ENCODE measurements around the gene IMMP2L.
A peak's percentile ranks its signal among the peaks of the same experiment; 100 is the strongest.
"Not testable (repeated sequence)": the region's sequence is repeated elsewhere in the genome, so short reads cannot be mapped to it uniquely, and the experiment has no call there.

The IMMP2L gene

GRCh38 chr7:111476586-111477293, 85.6 kb downstream of the IMMP2L start:
- Mint-ChIP-seq H3K4me3 (no peak overlapping the region), H3K4me1 (no peaks in the 10 kb centered on the region), H3K9me3 (peaks cover 5% of the 10 kb centered on the region), H3K27me3 (no peaks in the 10 kb centered on the region), H3K27ac (no peak overlapping the region), H3K36me3 (peaks cover 30% of the 10 kb centered on the region)
- ATAC-seq (ENCODE audit: low read depth) (no peak), DNase-seq (ENCODE audit: low spot score in 2 of 2) (no peak)

- H3K4me1 Mint-ChIP-seq: no peaks in the 10 kb centered on the region
- peaks cover 26% of the 10 kb centered on the region for H3K36me3 Mint-ChIP-seq
- peaks cover 5% of the 10 kb centered on the region for H3K9me3 Mint-ChIP-seq
Measured at GRCh38 chr7:111475959-111476358, 86.3 kb downstream of the IMMP2L start.

GRCh38 chr7:111475419-111475748, 86.9 kb downstream of the IMMP2L start:
- Mint-ChIP-seq H3K27me3 (no peaks in the 10 kb centered on the region), H3K36me3 (peaks cover 28% of the 10 kb centered on the region), H3K27ac (no peak overlapping the region), H3K9me3 (peaks cover 8% of the 10 kb centered on the region), H3K4me3 (no peak overlapping the region), H3K4me1 (no peaks in the 10 kb centered on the region)
- ATAC-seq (ENCODE audit: low read depth) (no peak), DNase-seq (ENCODE audit: low spot score in 2 of 2) (no peak)

More at GRCh38 chr7:111475959-111476358, 86.3 kb downstream of the IMMP2L start:
- DNase-seq (ENCODE audit: low spot score in 2 of 2) (no peak), ATAC-seq (ENCODE audit: low read depth) (no peak)
- Mint-ChIP-seq H3K4me3 (no peak overlapping the region), H3K27ac (no peak overlapping the region), H3K27me3 (no peaks in the 10 kb centered on the region)

DNA sequence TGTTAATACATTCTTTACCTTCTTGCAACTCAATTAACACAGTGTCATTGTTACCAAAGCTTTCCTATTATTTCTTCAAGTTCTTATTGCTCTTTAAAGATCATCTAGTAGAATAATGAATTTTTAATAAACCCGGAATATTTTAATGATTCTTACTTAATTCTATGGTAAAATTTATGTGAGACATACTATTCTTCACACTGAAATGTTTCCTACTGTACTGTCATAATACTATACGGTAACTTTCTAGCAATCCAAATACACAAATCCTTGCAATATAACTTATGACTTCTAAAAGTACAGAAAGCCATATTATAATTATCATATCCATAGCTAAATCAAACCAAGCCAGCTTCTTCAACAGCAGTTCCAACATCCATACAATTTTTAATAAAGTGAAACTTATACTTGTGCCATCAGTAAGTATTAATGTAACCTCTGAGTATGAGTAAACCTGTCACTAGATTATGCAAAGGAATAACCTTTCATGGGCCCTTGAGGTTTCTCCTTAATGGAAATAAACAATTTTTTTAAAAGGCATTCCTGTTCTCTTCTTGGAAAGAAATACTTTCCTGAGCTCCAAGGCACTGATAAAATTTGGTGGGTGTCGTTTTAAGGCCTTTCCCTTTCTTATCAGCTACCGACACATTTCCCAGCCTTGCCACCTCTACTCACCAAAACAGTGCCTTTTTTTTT, 87.4 kb downstream of the IMMP2L start:
- Mint-ChIP-seq H3K27ac (no peak overlapping the region), H3K9me3 (peaks cover 8% of the 10 kb centered on the region), H3K27me3 (no peaks in the 10 kb centered on the region), H3K4me3 (no peak overlapping the region), H3K36me3 (peaks cover 29% of the 10 kb centered on the region), H3K4me1 (no peaks in the 10 kb centered on the region)
- DNase-seq (ENCODE audit: low spot score in 2 of 2) (no peak), ATAC-seq (ENCODE audit: low read depth) (no peak)

- Mint-ChIP-seq H3K27ac (peak overlapping the region; percentile 59), H3K27me3 (no peaks in the 10 kb centered on the region), H3K4me1 (no peaks in the 10 kb centered on the region), H3K4me3 (no peak overlapping the region), H3K36me3 (peaks cover 32% of the 10 kb centered on the region), H3K9me3 (peaks cover 7% of the 10 kb centered on the region)
- no peak for DNase-seq (ENCODE audit: low spot score in 2 of 2)
- ATAC-seq (ENCODE audit: low read depth): no peak
Measured at GRCh38 chr7:111473449-111474198, 88.7 kb downstream of the IMMP2L start.

DNA sequence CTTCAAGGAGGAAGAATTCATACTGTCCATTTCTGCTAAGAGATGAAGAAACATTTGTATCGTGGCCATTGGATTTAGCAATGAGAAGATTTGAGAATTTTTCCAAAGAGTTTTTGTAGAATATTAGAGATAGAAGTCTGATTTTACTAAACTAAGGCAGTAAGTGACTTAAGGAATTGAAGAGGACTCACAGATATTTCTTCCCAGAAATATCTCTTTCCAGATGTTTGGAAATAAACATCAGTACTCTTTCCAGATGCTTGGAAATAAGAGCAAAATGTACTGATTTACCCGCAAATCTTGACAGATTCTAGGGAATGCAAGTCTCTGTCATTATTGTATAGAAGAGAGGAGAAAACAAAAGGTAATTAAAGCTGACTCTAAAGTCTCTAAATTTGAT, 91.3 kb downstream of the IMMP2L start:
- Mint-ChIP-seq H3K4me1 (no peaks in the 10 kb centered on the region), H3K27me3 (no peaks in the 10 kb centered on the region), H3K36me3 (peaks cover 28% of the 10 kb centered on the region), H3K9me3 (peaks cover 7% of the 10 kb centered on the region), H3K27ac (no peak overlapping the region), H3K4me3 (no peak overlapping the region)
- DNase-seq (ENCODE audit: low spot score in 2 of 2): no peak
- ATAC-seq (ENCODE audit: low read depth): no peak

GRCh38 chr7:111469894-111470293, 92.4 kb downstream of the IMMP2L start:
- ATAC-seq (ENCODE audit: low read depth); H3K27me3 Mint-ChIP-seq; H3K9me3 Mint-ChIP-seq: not testable (repeated sequence)

DNA sequence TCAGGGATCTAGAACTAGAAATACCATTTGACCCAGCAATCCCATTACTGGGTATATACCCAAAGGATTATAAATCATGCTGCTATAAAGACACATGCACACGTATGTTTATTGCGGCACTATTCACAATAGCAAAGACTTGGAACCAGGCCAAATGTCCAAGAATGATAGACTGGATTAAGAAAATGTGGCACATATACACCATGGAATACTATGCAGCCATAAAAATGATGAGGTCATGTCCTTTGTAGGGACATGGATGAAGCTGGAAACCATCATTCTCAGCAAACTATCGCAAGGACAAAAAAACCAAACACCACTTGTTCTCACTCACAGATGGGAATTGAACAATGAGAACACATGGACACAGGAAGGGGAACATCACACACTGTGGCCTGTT, 96.5 kb downstream of the IMMP2L start:
- not testable (repeated sequence) for ATAC-seq (ENCODE audit: low read depth)

More at GRCh38 chr7:111469894-111470293, 92.4 kb downstream of the IMMP2L start:
- not testable (repeated sequence) for H3K4me3 Mint-ChIP-seq; H3K4me1 Mint-ChIP-seq; DNase-seq (ENCODE audit: low spot score in 2 of 2); H3K27ac Mint-ChIP-seq
- peaks cover 26% of the 10 kb centered on the region for H3K36me3 Mint-ChIP-seq

GRCh38 chr7:111460695-111461094, 101.6 kb downstream of the IMMP2L start:
- no peak overlapping the region for H3K27ac Mint-ChIP-seq
- H3K4me1 Mint-ChIP-seq: peaks cover 2% of the 10 kb centered on the region
- ATAC-seq (ENCODE audit: low read depth) (no peak), DNase-seq (ENCODE audit: low spot score in 2 of 2) (no peak)
- H3K4me3 Mint-ChIP-seq: no peak overlapping the region
- peaks cover 6% of the 10 kb centered on the region for H3K36me3 Mint-ChIP-seq
- no peaks in the 10 kb centered on the region for H3K27me3 Mint-ChIP-seq
- no peaks in the 10 kb centered on the region for H3K9me3 Mint-ChIP-seq

More for the DNA sequence above, 96.5 kb downstream of the IMMP2L start:
- H3K9me3 Mint-ChIP-seq; H3K4me1 Mint-ChIP-seq; DNase-seq (ENCODE audit: low spot score in 2 of 2); H3K27ac Mint-ChIP-seq; H3K4me3 Mint-ChIP-seq; H3K27me3 Mint-ChIP-seq: not testable (repeated sequence)
- H3K36me3 Mint-ChIP-seq: peaks cover 16% of the 10 kb centered on the region

- H3K4me3 Mint-ChIP-seq: no peak overlapping the region
- no peaks in the 10 kb centered on the region for H3K27me3 Mint-ChIP-seq
- no peaks in the 10 kb centered on the region for H3K9me3 Mint-ChIP-seq
- H3K4me1 Mint-ChIP-seq: peaks cover 2% of the 10 kb centered on the region
- no peak overlapping the region for H3K27ac Mint-ChIP-seq
- H3K36me3 Mint-ChIP-seq: peaks cover 6% of the 10 kb centered on the region
- ATAC-seq (ENCODE audit: low read depth) (no peak), DNase-seq (ENCODE audit: low spot score in 2 of 2) (no peak)
Measured at GRCh38 chr7:111459757-111460280, 102.5 kb downstream of the IMMP2L start.

GRCh38 chr7:111459065-111459756, 103.1 kb downstream of the IMMP2L start:
- Mint-ChIP-seq H3K9me3 (no peaks in the 10 kb centered on the region), H3K4me1 (peaks cover 2% of the 10 kb centered on the region), H3K36me3 (peaks cover 6% of the 10 kb centered on the region), H3K4me3 (no peak overlapping the region), H3K27me3 (no peaks in the 10 kb centered on the region), H3K27ac (no peak overlapping the region)
- ATAC-seq (ENCODE audit: low read depth) (no peak), DNase-seq (ENCODE audit: low spot score in 2 of 2) (no peak)

DNA sequence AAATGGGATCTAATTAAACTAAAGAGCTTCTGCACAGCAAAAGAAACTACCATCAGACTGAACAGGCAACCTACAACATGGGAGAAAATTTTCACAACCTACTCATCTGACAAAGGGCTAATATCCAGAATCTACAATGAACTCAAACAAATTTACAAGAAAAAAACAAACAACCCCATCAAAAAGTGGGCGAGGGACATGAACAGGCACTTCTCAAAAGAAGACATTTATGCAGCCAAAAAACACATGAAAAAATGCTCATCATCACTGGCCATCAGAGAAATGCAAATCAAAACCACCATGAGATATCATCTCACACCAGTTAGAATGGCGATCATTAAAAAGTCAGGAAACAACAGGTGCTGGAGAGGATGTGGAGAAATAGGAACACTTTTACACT, 111.6 kb downstream of the IMMP2L start:
- not testable (repeated sequence) for H3K4me1 Mint-ChIP-seq; H3K9me3 Mint-ChIP-seq; ATAC-seq (ENCODE audit: low read depth); H3K27ac Mint-ChIP-seq; H3K36me3 Mint-ChIP-seq; DNase-seq (ENCODE audit: low spot score in 2 of 2); H3K27me3 Mint-ChIP-seq; H3K4me3 Mint-ChIP-seq

DNA sequence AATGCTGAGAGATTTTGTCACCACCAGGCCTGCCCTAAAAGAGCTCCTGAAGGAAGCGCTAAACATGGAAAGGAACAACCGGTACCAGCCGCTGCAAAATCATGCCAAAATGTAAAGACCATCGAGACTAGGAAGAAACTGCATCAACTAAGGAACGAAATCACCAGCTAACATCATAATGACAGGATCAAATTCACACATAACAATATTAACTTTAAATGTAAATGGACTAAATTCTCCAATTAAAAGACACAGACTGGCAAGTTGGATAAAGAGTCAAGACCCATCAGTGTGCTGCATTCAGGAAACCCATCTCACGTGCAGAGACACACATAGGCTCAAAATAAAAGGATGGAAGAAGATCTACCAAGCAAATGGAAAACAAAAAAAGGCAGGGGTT, 114.8 kb downstream of the IMMP2L start:
- not testable (repeated sequence) for H3K4me1 Mint-ChIP-seq; H3K27me3 Mint-ChIP-seq; H3K36me3 Mint-ChIP-seq; H3K4me3 Mint-ChIP-seq; ATAC-seq (ENCODE audit: low read depth); H3K27ac Mint-ChIP-seq; DNase-seq (ENCODE audit: low spot score in 2 of 2); H3K9me3 Mint-ChIP-seq

DNA sequence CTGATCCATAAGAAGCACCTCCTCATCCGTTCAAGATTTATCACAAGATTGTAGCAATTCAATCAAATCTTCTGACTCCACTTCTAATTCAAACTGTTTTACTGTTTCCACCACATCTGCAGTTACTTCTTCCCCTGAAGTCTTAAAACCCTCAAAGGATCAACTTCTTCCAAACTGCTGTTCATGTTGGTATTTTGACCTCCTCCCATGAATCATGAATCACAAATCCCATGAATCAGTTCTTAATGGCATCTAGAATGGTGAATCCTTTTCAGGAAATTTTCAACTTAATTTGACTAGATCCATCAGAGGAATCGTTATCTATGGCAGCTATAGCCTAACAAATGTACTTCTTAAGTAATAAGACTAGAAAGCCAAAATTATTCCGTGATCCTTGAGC, 122.3 kb downstream of the IMMP2L start:
- Mint-ChIP-seq H3K4me3 (no peak overlapping the region), H3K4me1 (peaks cover 8% of the 10 kb centered on the region), H3K36me3 (peaks cover 18% of the 10 kb centered on the region), H3K27ac (no peak overlapping the region), H3K27me3 (no peaks in the 10 kb centered on the region), H3K9me3 (peaks cover 8% of the 10 kb centered on the region)
- ATAC-seq (ENCODE audit: low read depth): no peak
- DNase-seq (ENCODE audit: low spot score in 2 of 2): no peak
